ENCODE data around the gene NTNG2.

The NTNG2 gene

GRCh38 chr9:132199056-132199455 is 37.2 kb downstream of the NTNG2 start:
- Histone ChIP-seq H3K4me1 (ENCODE audit: control insufficient read depth in 2 of 2, insufficient read depth in 2 of 2, low read length in 2 of 2) (no peaks in the 10 kb centered on the region), H3K9ac (ENCODE audit: low read depth in 1 of 2, low read length in 2 of 2) (no peak overlapping the region), H3K9me3 (ENCODE audit: control insufficient read depth in 2 of 2, low read length in 2 of 2) (no peaks in the 10 kb centered on the region), H3K4me3 (ENCODE audit: low read length in 2 of 2) (no peak overlapping the region), H3K27ac (ENCODE audit: low read depth in 2 of 2, low read length in 2 of 2) (no peak overlapping the region), H3K36me3 (ENCODE audit: control insufficient read depth in 2 of 2, insufficient read depth in 2 of 2, low read length in 2 of 2) (no peaks in the 10 kb centered on the region), H3K27me3 (ENCODE audit: control insufficient read depth in 2 of 2, insufficient read depth in 2 of 2, low read length in 2 of 2) (peaks cover 2 to 4% of the 10 kb centered on the region in 2 donors)

- Histone ChIP-seq H3K4me1 (ENCODE audit: control insufficient read depth in 2 of 2, insufficient read depth in 2 of 2, low read length in 2 of 2) (no peaks in the 10 kb centered on the region), H3K27me3 (ENCODE audit: control insufficient read depth in 2 of 2, insufficient read depth in 2 of 2, low read length in 2 of 2) (peaks cover 2 to 4% of the 10 kb centered on the region in 2 donors), H3K4me3 (ENCODE audit: low read length in 2 of 2) (no peak overlapping the region), H3K36me3 (ENCODE audit: control insufficient read depth in 2 of 2, insufficient read depth in 2 of 2, low read length in 2 of 2) (no peaks in the 10 kb centered on the region), H3K9me3 (ENCODE audit: control insufficient read depth in 2 of 2, low read length in 2 of 2) (no peaks in the 10 kb centered on the region), H3K27ac (ENCODE audit: low read depth in 2 of 2, low read length in 2 of 2) (no peak overlapping the region), H3K9ac (ENCODE audit: low read depth in 1 of 2, low read length in 2 of 2) (no peak overlapping the region)
Observed at GRCh38 chr9:132200706-132201105, 38.8 kb downstream of the NTNG2 start.

- H3K4me3 ChIP-seq (ENCODE audit: low read length in 2 of 2): no peak overlapping the region
- H3K27ac ChIP-seq (ENCODE audit: low read depth in 2 of 2, low read length in 2 of 2): no peak overlapping the region
- H3K36me3 ChIP-seq (ENCODE audit: control insufficient read depth in 2 of 2, insufficient read depth in 2 of 2, low read length in 2 of 2): no peaks in the 10 kb centered on the region
- no peaks in the 10 kb centered on the region for H3K4me1 ChIP-seq (ENCODE audit: control insufficient read depth in 2 of 2, insufficient read depth in 2 of 2, low read length in 2 of 2)
- H3K9me3 ChIP-seq (ENCODE audit: control insufficient read depth in 2 of 2, low read length in 2 of 2): no peaks in the 10 kb centered on the region
- H3K9ac ChIP-seq (ENCODE audit: low read depth in 1 of 2, low read length in 2 of 2): no peak overlapping the region
- peaks cover 2 to 4% of the 10 kb centered on the region in 2 donors for H3K27me3 ChIP-seq (ENCODE audit: control insufficient read depth in 2 of 2, insufficient read depth in 2 of 2, low read length in 2 of 2)
Observed at GRCh38 chr9:132201139-132201538, 39.3 kb downstream of the NTNG2 start.

- Histone ChIP-seq H3K4me1 (ENCODE audit: control insufficient read depth in 2 of 2, insufficient read depth in 2 of 2, low read length in 2 of 2) (no peaks in the 10 kb centered on the region), H3K9ac (ENCODE audit: low read depth in 1 of 2, low read length in 2 of 2) (no peak overlapping the region), H3K36me3 (ENCODE audit: control insufficient read depth in 2 of 2, insufficient read depth in 2 of 2, low read length in 2 of 2) (no peaks in the 10 kb centered on the region), H3K27me3 (ENCODE audit: control insufficient read depth in 2 of 2, insufficient read depth in 2 of 2, low read length in 2 of 2) (peaks cover 2 to 4% of the 10 kb centered on the region in 2 donors), H3K9me3 (ENCODE audit: control insufficient read depth in 2 of 2, low read length in 2 of 2) (no peaks in the 10 kb centered on the region), H3K27ac (ENCODE audit: low read depth in 2 of 2, low read length in 2 of 2) (no peak overlapping the region), H3K4me3 (ENCODE audit: low read length in 2 of 2) (no peak overlapping the region)
Observed at GRCh38 chr9:132201780-132202703, 40.2 kb downstream of the NTNG2 start.

- H3K4me1 ChIP-seq (ENCODE audit: control insufficient read depth in 2 of 2, insufficient read depth in 2 of 2, low read length in 2 of 2): no peaks in the 10 kb centered on the region
- H3K36me3 ChIP-seq (ENCODE audit: control insufficient read depth in 2 of 2, insufficient read depth in 2 of 2, low read length in 2 of 2): no peaks in the 10 kb centered on the region
- H3K27ac ChIP-seq (ENCODE audit: low read depth in 2 of 2, low read length in 2 of 2): no peak overlapping the region
- H3K9me3 ChIP-seq (ENCODE audit: control insufficient read depth in 2 of 2, low read length in 2 of 2): no peaks in the 10 kb centered on the region
- no peak overlapping the region for H3K9ac ChIP-seq (ENCODE audit: low read depth in 1 of 2, low read length in 2 of 2)
- peaks cover 2 to 4% of the 10 kb centered on the region in 2 donors for H3K27me3 ChIP-seq (ENCODE audit: control insufficient read depth in 2 of 2, insufficient read depth in 2 of 2, low read length in 2 of 2)
- no peak overlapping the region for H3K4me3 ChIP-seq (ENCODE audit: low read length in 2 of 2)
Observed at GRCh38 chr9:132204883-132205282, 43.0 kb downstream of the NTNG2 start.

GRCh38 chr9:132207215-132207614 is 45.4 kb downstream of the NTNG2 start:
- Histone ChIP-seq H3K9ac (ENCODE audit: low read depth in 1 of 2, low read length in 2 of 2) (no peak overlapping the region), H3K36me3 (ENCODE audit: control insufficient read depth in 2 of 2, insufficient read depth in 2 of 2, low read length in 2 of 2) (no peaks in the 10 kb centered on the region), H3K27ac (ENCODE audit: low read depth in 2 of 2, low read length in 2 of 2) (no peak overlapping the region), H3K9me3 (ENCODE audit: control insufficient read depth in 2 of 2, low read length in 2 of 2) (no peaks in the 10 kb centered on the region), H3K27me3 (ENCODE audit: control insufficient read depth in 2 of 2, insufficient read depth in 2 of 2, low read length in 2 of 2) (peaks cover 2% of the 10 kb centered on the region in 2 donors), H3K4me3 (ENCODE audit: low read length in 2 of 2) (no peak overlapping the region), H3K4me1 (ENCODE audit: control insufficient read depth in 2 of 2, insufficient read depth in 2 of 2, low read length in 2 of 2) (no peaks in the 10 kb centered on the region)

GRCh38 chr9:132207839-132208615 is 46.2 kb downstream of the NTNG2 start:
- Histone ChIP-seq H3K4me1 (ENCODE audit: control insufficient read depth in 2 of 2, insufficient read depth in 2 of 2, low read length in 2 of 2) (no peaks in the 10 kb centered on the region), H3K27me3 (ENCODE audit: control insufficient read depth in 2 of 2, insufficient read depth in 2 of 2, low read length in 2 of 2) (peaks cover 0 to 2% of the 10 kb centered on the region in 2 donors), H3K9ac (ENCODE audit: low read depth in 1 of 2, low read length in 2 of 2) (no peak overlapping the region), H3K36me3 (ENCODE audit: control insufficient read depth in 2 of 2, insufficient read depth in 2 of 2, low read length in 2 of 2) (no peaks in the 10 kb centered on the region), H3K27ac (ENCODE audit: low read depth in 2 of 2, low read length in 2 of 2) (no peak overlapping the region), H3K4me3 (ENCODE audit: low read length in 2 of 2) (no peak overlapping the region), H3K9me3 (ENCODE audit: control insufficient read depth in 2 of 2, low read length in 2 of 2) (no peaks in the 10 kb centered on the region)

- no peaks in the 10 kb centered on the region for H3K4me1 ChIP-seq (ENCODE audit: control insufficient read depth in 2 of 2, insufficient read depth in 2 of 2, low read length in 2 of 2)
Observed at GRCh38 chr9:132209228-132209627, 47.4 kb downstream of the NTNG2 start.

GRCh38 chr9:132210472-132211145 is 48.8 kb downstream of the NTNG2 start:
- no peaks in the 10 kb centered on the region for H3K36me3 ChIP-seq (ENCODE audit: control insufficient read depth in 2 of 2, insufficient read depth in 2 of 2, low read length in 2 of 2)
- H3K4me1 ChIP-seq (ENCODE audit: control insufficient read depth in 2 of 2, insufficient read depth in 2 of 2, low read length in 2 of 2): no peaks in the 10 kb centered on the region
- H3K9me3 ChIP-seq (ENCODE audit: control insufficient read depth in 2 of 2, low read length in 2 of 2): no peaks in the 10 kb centered on the region
- no peak overlapping the region for H3K27ac ChIP-seq (ENCODE audit: low read depth in 2 of 2, low read length in 2 of 2)
- H3K4me3 ChIP-seq (ENCODE audit: low read length in 2 of 2): no peak overlapping the region
- H3K9ac ChIP-seq (ENCODE audit: low read depth in 1 of 2, low read length in 2 of 2): no peak overlapping the region
- H3K27me3 ChIP-seq (ENCODE audit: control insufficient read depth in 2 of 2, insufficient read depth in 2 of 2, low read length in 2 of 2): peaks cover 0 to 2% of the 10 kb centered on the region in 2 donors

More at GRCh38 chr9:132209228-132209627, 47.4 kb downstream of the NTNG2 start:
- H3K36me3 ChIP-seq (ENCODE audit: control insufficient read depth in 2 of 2, insufficient read depth in 2 of 2, low read length in 2 of 2): no peaks in the 10 kb centered on the region
- no peak overlapping the region for H3K4me3 ChIP-seq (ENCODE audit: low read length in 2 of 2)
- H3K9me3 ChIP-seq (ENCODE audit: control insufficient read depth in 2 of 2, low read length in 2 of 2): no peaks in the 10 kb centered on the region
- H3K27me3 ChIP-seq (ENCODE audit: control insufficient read depth in 2 of 2, insufficient read depth in 2 of 2, low read length in 2 of 2): peaks cover 0 to 2% of the 10 kb centered on the region in 2 donors
- H3K27ac ChIP-seq (ENCODE audit: low read depth in 2 of 2, low read length in 2 of 2): no peak overlapping the region
- H3K9ac ChIP-seq (ENCODE audit: low read depth in 1 of 2, low read length in 2 of 2): no peak overlapping the region

Data from mucosa of rectum (tissue), 2 donors.